GM10847 (cell line): ENCODE results near the gene SLC9C1.

Source experiments
- POLR2A ChIP-seq: IDR thresholded peaks from 2 replicates; pipeline ENCODE4 v1.6.1; 2011; ENCODE audit not compliant: insufficient read length; ENCODE audit errors: extremely low read depth

The SLC9C1 gene

DNA sequence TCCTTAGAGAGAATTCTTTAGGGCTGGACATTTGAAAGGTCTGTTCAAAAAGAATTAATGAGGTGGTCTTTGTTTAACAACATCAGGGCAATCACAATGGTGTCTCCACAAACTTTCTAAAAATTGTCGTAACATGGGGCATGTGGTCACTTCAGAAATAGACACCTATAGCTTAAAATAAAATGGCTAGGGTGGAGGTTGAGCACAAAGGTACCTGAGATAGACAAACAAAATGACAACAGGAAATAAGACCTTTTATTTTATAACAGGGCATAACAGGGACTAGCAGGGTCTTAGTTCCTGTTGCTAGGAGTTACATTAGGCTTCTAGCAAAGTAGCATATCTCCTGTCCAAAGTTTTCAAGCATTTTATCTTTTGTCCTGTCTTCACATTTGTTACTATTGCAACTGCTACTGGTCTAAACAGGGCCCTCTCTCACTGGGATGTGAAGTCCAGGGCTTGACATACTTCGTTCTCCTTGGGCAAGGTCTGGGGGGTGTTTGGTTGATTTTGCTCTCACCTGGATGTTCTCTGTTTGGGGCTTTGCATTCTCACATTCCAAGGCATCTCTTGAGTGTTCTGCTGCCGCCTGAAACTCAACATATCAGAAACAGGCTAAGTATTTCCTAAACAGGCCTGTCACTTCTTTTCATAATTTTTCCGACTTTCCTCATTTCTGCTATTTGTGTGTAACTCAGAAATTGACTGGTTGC lies 163.9 kb downstream of the SLC9C1 start:
- TF ChIP-seq POLR2A, result no peak

DNA sequence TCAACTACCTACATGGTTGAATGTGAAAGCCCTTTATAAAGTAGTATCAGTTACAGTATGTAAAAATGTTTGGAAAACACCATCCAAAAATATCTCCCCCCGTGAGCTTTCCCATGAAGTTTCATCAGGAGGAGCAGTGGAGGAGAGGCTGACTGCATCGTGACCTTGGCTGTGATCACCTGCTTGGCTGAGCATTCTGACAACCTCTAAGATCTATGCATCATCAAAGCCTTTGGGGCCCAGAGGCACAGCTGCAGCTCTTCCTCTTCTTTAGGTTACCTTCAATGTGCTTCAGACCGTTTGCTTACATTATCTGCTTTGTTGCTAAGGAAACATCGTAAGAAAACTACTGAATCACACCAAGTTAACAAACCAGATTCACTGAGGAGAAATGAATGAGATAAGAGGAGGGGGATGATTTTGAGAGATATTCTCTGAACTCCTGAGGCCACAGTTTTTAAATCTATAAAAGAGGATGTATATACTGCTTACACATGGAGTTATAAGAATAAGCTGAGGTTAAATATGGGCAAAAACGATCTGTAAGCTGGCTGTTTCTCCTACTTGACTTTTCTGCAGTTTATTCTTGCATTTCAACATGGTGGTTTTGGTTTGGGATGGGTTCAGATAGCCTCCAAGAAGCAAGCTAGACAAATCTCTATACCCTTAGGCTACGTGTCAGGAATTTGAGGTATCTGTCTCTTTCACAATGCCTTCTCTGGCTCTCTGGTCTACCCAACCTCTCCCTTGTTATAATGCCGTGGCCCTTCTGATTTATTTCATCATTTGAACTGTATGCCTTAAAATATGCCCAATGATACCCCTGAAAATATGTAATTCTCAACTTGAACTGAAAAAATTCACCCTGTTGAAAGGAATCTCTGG lies 164.9 kb downstream of the SLC9C1 start:
- TF ChIP-seq POLR2A, result no peak

DNA sequence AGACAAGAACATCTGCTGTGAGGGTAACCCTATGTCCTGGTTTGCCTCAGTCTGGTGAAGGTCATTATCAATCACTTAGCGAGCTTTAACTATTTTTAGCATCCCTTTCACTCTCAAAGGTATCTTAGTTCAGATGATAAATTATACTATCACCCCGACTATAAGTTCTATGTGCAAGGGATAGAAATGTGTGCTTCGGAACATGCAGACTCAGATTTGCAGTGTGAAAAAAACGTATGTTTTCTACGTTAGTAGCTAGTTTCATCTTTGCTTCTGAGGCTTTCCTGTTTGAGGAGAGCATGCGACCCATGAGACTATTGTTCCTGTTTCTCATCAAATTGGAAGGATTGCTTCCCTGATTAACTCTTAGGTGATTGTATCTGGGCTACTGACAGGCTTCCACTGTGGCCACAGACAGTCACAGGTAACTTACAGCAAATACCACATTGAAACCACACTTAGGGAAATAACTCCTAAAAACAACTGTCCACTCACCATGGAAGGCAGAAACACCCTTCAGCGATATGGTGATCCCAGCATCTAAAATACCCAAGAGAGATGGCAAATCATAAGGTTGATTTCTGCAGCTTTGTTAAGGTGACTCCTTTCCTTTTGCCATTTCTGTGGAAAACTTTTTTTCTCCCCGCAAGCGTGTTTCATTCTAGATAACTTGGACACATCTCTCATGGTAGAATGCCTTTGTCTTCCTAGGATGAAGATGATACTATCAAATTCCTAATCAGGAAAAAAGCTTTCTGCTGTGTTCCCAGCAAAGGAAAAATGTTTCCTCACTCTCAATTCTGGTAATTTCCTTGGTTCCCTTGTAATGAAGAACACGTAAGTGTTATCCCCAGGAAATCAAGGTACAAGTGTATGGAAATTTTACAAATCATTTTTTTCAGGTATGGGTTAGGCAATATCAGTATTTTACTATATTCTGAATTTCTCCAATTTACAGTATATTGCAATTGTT lies 166.2 kb downstream of the SLC9C1 start:
- TF ChIP-seq POLR2A, result no peak

DNA sequence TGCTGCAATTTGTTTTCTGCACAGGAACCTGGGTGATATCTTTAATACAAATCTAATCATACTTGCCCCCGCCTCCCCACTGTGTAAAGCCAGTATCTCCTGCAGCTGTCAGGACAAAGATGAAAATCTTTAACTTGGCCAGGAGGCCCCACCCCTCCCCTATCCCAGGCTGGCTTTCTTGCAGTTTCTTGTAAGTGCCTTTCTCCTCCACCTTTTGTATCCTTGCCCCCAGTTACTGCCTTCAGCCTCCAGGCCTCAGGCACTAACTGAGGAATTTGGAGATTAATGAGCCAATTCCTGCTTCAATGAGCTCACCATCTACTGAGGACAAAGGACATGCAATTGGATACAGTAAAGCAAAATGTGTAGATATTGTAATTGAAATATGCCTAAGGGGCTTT lies 167.5 kb downstream of the SLC9C1 start:
- no peak for TF ChIP-seq POLR2A

DNA sequence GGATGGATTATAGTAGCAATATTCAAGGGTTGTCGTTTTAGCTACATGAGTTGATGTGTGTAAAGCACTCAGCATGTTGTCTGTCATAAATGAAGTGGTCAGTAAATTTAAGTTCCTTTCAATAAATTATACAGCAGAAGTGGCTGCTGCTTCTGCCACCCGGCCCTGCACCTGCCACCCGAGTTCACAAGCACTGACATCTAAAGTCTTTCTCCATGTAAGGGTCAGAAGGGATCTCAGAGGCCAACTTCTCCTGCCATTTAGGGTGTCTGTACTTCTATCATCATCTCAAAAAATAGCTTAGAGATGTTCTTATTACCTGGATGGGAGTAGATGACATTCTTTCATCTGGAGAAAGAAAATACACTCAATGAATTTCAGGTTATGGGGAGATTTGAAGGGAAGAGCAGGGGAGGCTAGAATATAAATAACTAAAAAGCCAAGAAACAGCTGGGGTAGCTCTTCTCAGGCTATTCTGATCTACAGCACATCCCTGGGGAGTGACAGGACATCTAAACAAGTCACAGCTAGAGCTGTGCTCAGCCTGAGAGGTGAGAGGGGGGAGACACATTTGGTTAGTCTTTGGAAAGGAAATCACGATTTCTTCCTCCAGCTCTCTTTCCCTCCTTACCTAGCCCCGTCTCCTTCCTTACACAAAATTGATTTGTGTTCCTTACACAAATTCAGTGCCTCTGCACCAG lies 169.0 kb downstream of the SLC9C1 start:
- TF ChIP-seq POLR2A, result no peak

DNA sequence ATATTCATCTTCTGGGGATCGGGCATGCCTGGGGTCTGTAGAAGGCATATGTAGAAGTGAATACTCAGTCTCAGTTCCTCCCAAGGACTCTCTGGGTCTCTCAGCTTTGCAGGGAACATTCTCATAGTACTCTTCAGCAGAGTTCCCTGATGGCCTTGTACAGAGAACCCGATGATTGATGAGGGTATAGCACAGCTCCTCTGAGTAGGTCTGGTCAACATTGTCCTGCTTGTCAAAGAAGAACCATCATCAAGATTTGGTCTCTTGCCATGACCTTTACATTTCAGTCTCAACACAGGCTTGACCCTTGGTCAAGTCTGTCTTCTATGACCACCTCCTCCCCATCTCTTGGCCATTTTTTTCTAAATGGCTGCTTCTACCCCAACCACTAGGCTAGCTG lies 170.5 kb downstream of the SLC9C1 start:
- TF ChIP-seq POLR2A, result no peak

DNA sequence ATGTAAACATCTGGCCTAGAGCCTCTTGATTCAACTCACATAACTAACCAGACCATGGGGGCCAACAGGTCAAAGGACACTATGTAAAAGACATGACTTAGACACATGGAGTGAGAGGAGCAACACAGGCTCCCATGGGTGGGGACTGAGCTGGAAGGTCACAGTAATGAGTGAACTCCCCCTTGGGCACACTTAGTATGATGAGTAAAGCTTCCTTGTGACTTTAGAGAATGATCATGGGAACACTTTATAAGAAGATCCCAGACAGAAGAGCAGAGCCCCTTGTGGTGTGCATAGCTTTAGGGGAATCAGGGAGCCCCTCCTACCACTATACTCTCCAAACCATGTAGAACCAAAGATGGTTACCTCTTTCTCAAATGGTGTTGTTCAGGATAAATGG lies 171.1 kb downstream of the SLC9C1 start:
- TF ChIP-seq POLR2A, result no peak

DNA sequence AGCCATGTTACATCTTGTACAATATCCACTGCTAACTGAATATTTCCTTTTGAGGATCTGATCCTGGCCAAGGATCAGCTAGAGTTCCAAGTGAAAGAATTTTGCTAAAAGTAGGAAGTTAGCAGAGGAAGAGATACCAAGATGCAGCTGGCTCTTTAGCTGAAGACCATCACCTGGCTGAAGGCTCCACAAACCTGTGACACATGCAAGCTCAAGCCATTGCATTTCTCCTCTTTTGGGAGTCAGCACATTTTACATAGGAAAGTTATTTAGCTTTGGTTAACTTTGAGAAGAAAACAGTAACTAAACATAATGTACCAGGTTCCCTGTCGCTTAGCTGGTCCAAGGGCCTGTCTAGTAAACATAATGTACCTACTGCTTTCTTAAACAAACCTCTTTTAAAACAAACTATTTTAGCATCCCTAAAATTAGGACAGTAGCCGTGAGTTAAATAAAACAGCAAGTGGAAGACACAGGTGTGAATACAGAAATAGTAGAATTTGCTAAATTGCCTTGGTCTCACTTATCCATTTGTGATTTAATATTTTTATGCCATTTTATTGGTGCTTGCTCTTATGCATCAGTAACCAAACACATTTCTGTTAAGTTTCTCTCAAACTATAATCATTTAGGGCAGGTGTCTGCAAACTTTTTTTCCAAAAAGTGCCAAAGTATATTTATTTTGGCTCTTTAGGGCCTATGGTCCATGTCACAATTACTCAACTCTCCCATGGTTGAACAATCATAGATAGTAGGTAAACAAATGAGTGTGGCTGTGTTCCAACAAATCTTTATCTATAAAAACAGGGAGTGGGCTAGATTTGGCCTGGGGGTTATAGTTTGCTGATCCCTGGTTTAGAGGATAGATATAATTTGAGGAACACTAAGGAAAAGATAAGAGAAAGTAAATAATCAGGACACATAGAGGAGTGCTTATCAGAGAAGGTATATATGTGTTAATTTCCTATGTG lies 172.2 kb downstream of the SLC9C1 start:
- no peak for TF ChIP-seq POLR2A

DNA sequence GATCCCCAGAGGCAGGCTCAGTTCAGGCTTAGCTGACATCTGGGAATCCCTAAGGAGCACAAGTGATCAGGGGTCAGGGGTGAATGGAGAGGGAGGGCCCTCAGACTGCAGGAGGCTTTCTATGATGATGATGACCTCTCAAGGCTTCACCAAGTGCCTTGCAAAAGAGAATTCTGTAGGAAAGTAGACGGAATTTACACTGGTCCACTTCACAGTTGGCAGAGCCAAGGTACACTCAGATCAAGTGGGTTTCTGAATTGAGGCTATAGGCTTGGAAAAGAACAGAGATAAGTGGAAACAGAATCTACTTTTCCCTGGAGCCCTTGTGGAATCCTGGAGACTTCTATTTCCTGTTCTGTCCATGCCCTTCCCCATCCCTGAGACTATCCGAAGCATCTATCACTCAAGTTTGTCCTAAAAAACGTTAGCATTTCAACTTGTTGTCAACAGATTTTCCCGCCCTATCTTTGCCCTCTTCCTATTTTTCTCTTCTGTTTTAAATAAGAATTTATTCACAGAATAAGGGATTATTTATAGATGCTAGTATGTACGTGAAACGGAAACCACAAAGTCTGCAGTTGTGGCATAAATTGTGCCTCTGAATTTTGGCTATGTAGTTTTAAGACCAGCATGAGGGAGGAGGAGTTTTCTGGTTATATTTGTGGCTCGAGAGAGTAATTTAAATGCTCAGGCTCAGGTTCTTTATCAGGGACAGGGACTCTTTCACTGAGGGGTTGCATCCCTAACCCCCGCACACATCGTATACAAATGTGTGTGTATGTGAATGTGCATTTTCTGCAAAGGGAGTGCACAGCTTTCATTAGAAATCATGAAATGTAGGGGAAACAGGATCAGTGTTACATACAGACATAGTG lies 173.8 kb downstream of the SLC9C1 start:
- TF ChIP-seq POLR2A, result no peak

DNA sequence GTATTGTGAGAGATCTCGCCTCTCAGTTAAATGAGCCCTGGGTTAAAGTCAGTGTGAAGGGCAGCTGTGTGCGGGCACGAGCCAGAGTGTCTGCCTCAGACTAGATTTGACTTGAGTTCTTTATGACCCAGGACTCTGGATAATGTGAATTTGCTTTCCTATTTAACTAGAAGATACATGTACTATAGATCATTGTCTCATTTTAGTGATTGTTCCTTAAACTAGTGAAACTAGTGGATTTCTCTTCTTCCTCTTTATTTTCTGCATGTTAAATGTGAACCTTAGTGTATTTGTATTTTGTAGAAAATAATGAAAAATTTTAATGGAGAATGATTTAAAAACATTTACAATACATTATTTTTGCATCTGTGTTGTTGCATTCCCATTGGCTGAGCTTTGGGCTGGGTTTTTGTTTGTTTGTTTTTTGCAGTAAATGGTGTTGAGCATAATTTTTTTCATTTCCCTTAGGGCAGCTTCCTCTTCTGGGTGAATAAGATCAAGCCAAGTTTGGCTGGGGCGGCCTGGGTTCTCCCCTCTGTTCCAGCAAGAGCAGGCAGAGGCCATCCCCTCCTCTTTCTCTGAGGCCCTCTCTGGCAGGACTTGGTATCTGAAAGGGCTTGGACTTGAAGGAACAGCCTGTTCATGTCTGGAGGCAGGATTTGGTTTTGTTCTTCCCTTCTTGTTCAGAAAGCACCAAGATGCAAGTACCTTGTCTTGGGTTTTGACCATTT lies 176.0 kb downstream of the SLC9C1 start:
- TF ChIP-seq POLR2A, result no peak

DNA sequence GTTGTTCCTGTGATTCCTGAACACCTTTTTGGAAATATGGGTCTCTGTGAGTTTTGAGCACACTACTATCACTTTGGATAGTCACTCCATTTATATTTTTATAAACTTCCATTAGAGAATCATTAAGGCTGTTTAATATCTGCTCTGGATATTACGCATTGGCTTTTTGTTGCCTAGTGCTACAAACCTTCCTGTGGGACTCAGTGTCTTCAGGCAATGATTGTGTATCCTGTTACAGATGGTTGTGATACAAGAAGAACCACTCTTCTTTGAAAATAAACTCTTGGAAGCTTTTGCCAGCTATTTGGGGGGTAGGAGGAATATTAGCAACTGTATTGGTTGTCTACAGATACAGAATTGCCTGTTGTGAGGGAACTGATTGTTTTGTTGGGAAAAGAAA lies 176.6 kb downstream of the SLC9C1 start:
- no peak for TF ChIP-seq POLR2A

DNA sequence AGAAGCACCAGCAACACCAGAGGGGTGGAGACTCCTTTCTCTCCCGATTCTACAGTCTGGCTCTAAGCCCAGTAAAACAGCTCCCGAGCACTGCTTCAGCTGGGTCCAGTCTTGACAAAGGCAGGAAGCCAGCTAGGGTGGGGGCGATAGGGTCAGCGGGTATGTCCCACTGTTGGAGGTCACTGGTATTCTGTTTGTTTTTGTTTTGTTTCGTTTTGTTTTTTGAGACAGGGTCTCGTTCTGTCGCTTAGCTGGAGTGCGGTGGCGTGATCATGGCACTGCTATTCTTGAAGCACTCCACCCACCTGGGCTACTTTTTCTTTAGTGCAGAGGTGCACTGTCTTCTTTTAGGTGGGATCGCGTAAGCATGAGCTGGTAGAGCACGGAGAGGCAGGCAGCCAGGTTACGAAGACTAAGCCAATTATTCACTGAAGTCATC lies 177.2 kb downstream of the SLC9C1 start:
- no peak for TF ChIP-seq POLR2A
